Stimulated activated CD4-positive, alpha-beta T cell treated with anti-CD3 and anti-CD28 coated beads, Interleukin-2, amount 100 ng/mL, for 24 hours (primary cell): ENCODE results near the gene USP17L30.
"Not testable (repeated sequence)": the region's sequence is repeated elsewhere in the genome, so short reads cannot be mapped to it uniquely, and the experiment has no call there.

ENCODE experiments used
- DNase-seq, 2 donors: peaks; one replicate each; pipeline ENCODE4 v3.0.0-alpha.2; 2020

USP17L30 gene, protein sequence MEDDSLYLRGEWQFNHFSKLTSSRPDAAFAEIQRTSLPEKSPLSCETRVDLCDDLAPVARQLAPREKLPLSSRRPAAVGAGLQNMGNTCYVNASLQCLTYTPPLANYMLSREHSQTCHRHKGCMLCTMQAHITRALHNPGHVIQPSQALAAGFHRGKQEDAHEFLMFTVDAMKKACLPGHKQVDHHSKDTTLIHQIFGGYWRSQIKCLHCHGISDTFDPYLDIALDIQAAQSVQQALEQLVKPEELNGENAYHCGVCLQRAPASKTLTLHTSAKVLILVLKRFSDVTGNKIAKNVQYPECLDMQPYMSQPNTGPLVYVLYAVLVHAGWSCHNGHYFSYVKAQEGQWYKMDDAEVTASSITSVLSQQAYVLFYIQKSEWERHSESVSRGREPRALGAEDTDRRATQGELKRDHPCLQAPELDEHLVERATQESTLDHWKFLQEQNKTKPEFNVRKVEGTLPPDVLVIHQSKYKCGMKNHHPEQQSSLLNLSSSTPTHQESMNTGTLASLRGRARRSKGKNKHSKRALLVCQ

DNA sequence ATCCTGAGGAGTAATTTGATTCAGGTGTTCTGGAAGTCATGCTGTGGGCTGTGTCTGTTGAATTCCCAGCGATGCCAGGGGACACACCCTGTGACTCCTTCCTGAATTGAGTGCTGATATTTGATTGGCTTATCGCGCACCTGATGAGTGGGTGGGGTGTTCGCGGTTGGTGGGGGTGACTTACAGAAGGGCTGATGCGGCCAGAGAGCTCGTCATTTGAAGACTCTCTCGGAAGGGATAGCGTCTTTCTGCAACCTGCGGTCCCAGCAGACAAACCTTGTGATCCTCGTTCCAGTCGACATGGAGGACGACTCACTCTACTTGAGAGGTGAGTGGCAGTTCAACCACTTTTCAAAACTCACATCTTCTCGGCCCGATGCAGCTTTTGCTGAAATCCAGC is at the start of gene USP17L30:
Gene USP17L30 (plus strand): TSS at position 301 of the 400 bp plus-strand sequence. CDS start 0 bp downstream, at position 301.
- not testable (repeated sequence) for DNase-seq

DNA sequence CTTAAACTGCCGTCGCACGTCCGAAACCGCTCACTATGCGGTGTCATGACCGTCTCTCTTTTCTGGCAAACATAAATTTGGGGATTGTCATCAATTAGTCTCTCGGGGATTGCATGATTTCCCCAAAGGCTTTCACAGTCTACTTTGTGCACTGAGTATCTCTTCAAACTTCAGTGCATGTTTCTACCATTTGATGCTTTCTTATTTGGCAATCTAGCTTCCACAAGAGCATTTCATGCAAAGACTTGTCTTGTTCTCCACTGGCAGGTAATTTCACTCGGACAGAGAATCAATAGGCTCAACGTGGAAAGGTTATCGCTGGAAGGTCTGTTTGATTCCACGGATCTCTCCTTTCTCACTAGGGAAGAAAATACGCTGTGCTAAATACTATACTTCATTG is 38.7 kb upstream of the USP17L30 start:
- DNase-seq, result not testable (repeated sequence)

DNA sequence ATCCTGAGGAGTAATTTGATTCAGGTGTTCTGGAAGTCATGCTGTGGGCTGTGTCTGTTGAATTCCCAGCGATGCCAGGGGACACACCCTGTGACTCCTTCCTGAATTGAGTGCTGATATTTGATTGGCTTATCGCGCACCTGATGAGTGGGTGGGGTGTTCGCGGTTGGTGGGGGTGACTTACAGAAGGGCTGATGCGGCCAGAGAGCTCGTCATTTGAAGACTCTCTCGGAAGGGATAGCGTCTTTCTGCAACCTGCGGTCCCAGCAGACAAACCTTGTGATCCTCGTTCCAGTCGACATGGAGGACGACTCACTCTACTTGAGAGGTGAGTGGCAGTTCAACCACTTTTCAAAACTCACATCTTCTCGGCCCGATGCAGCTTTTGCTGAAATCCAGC is 38.1 kb upstream of the USP17L30 start, which contains the start of gene USP17L24:
Gene USP17L24 (plus strand): TSS at position 301 of the 400 bp plus-strand sequence. CDS start 0 bp downstream, at position 301.
- DNase-seq, result not testable (repeated sequence)

- DNase-seq, result not testable (repeated sequence)
These were observed 33.3 kb upstream of the USP17L30 start, which contains the start of gene USP17L25 for GRCh38 chr4:9329611-9330010. USP17L25 (plus strand) TSS chr4:9329911; CDS start chr4:9329911, 0 bp downstream.

DNA sequence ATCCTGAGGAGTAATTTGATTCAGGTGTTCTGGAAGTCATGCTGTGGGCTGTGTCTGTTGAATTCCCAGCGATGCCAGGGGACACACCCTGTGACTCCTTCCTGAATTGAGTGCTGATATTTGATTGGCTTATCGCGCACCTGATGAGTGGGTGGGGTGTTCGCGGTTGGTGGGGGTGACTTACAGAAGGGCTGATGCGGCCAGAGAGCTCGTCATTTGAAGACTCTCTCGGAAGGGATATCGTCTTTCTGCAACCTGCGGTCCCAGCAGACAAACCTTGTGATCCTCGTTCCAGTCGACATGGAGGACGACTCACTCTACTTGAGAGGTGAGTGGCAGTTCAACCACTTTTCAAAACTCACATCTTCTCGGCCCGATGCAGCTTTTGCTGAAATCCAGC is 28.6 kb upstream of the USP17L30 start, which contains the start of gene USP17L26:
Gene USP17L26 (plus strand): TSS at position 301 of the 400 bp plus-strand sequence. CDS start 0 bp downstream, at position 301.
- DNase-seq, result not testable (repeated sequence)

- not testable (repeated sequence) for DNase-seq
These were observed 23.8 kb upstream of the USP17L30 start, which contains the start of gene USP17L5 for GRCh38 chr4:9339103-9339502. USP17L5 (plus strand) TSS chr4:9339403; CDS start chr4:9339403, 0 bp downstream.

DNA sequence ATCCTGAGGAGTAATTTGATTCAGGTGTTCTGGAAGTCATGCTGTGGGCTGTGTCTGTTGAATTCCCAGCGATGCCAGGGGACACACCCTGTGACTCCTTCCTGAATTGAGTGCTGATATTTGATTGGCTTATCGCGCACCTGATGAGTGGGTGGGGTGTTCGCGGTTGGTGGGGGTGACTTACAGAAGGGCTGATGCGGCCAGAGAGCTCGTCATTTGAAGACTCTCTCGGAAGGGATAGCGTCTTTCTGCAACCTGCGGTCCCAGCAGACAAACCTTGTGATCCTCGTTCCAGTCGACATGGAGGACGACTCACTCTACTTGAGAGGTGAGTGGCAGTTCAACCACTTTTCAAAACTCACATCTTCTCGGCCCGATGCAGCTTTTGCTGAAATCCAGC is 19.1 kb upstream of the USP17L30 start, which contains the start of gene USP17L27:
Gene USP17L27 (plus strand): TSS at position 301 of the 400 bp plus-strand sequence. CDS start 0 bp downstream, at position 301.
- not testable (repeated sequence) for DNase-seq

DNA sequence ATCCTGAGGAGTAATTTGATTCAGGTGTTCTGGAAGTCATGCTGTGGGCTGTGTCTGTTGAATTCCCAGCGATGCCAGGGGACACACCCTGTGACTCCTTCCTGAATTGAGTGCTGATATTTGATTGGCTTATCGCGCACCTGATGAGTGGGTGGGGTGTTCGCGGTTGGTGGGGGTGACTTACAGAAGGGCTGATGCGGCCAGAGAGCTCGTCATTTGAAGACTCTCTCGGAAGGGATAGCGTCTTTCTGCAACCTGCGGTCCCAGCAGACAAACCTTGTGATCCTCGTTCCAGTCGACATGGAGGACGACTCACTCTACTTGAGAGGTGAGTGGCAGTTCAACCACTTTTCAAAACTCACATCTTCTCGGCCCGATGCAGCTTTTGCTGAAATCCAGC is 14.3 kb upstream of the USP17L30 start, which contains the start of gene USP17L28:
Gene USP17L28 (plus strand): TSS at position 301 of the 400 bp plus-strand sequence. CDS start 0 bp downstream, at position 301.
- DNase-seq, result not testable (repeated sequence)

DNA sequence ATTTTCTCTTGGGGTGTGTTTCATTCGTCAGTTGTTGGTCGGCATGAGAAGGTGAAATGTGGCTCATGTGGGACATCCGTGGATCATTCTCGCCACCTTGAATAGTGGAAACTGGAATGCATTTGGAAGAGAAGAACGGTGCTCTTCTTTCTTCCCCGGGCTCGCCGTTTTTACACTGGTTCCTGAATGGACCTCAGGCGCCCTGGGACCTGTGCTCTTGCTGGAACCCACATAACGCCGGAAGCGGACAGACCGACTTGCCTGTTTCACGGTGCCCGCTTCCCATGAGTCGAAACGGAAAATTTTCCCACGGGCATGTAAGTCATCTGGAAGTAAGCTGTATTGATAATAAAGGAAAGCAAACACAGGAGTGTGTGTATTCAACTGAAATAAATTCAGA is 12.1 kb upstream of the USP17L30 start:
- DNase-seq, result not testable (repeated sequence)

DNA sequence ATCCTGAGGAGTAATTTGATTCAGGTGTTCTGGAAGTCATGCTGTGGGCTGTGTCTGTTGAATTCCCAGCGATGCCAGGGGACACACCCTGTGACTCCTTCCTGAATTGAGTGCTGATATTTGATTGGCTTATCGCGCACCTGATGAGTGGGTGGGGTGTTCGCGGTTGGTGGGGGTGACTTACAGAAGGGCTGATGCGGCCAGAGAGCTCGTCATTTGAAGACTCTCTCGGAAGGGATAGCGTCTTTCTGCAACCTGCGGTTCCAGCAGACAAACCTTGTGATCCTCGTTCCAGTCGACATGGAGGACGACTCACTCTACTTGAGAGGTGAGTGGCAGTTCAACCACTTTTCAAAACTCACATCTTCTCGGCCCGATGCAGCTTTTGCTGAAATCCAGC is 9.6 kb upstream of the USP17L30 start, which contains the start of gene USP17L29:
Gene USP17L29 (plus strand): TSS at position 301 of the 400 bp plus-strand sequence. CDS start 0 bp downstream, at position 301.
- not testable (repeated sequence) for DNase-seq

- DNase-seq, result not testable (repeated sequence)
These were observed 17.0 kb downstream of the USP17L30 start for GRCh38 chr4:9379881-9380280.

GRCh38 chr4:9381012-9381534 is 18.1 kb downstream of the USP17L30 start:
- DNase-seq, result peak; percentile 67 to 69

DNA sequence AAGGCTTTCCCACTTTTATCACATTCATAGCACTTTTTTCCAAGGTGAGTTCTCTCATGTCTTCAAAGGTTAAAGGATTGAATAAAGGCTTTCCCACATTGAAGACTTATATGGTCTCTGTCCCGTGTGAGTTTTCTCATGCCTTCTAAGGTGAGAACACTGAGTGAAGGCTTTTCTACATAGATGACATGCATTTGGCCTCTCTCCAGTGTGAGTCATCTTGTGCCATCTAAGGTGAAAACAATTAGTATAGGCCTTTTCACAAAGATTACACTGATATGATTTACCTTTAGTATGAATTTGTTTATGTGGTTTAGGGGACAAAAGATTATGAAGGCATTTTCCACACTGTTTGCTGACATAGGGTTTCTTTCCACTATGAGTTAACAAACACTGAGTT is 21.2 kb downstream of the USP17L30 start:
- no peak for DNase-seq

GRCh38 chr4:9389001-9389400 is 26.1 kb downstream of the USP17L30 start:
- DNase-seq, result not testable (repeated sequence)

GRCh38 chr4:9405774-9406173 is 42.8 kb downstream of the USP17L30 start:
- DNase-seq, result not testable (repeated sequence)

- DNase-seq, result not testable (repeated sequence)
These were observed 43.6 kb downstream of the USP17L30 start for GRCh38 chr4:9406491-9406890.

DNA sequence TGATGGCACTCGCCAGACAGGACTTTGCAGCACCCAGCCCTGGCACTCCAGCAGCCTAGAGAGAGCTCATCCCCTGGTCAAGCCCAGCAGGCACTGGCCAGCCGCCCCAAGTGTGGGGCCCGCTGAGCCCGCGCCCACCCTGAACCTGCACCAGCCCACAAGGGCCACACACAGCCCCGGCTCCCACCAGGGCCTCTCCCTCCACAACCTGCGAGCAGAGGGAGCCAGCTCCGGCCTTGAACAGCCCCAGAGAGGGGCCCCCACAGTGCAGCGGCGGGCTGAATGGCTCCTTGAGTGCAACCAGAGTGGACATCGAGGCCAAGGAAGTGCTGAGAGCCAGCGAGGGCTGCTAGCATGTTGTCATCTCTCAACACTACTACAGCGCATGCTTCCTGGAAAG is 46.9 kb downstream of the USP17L30 start:
- no peak for DNase-seq
